WTC11 (cell line): Measurements from ENCODE around the gene COL4A2. TPM values are rescaled to one million over a fixed set of nuclear protein-coding genes. Genes with fewer than 3 reads are reported as not detected.

Experiments used
- ATAC-seq: fragments of 200-7000 bp; cut with Tn5 transposase; 2 replicates; pipeline ENCODE4 v1.10.0; 2021; ENCODE audit warnings: mild to moderate bottlenecking, moderate library complexity
- CTCF ChIA-PET: fragments of 300-600 bp; sonication (Branson Sonifier 250); formaldehyde crosslinking; loops from one replicate; lab custom pipeline; 2021; ENCODE audit warnings: antibody characterized with exemption; lab: Charles Lee
- POLR2A ChIA-PET: fragments of 350-600 bp; sonication (Branson Sonifier 250); formaldehyde crosslinking; loops from one replicate; lab custom pipeline; 2021; ENCODE audit warnings: antibody characterized with exemption; lab: Charles Lee
- DNase-seq: peaks from one replicate; pipeline ENCODE4 v3.0.0; 2021; ENCODE audit warnings: low spot score
- H3K27ac Mint-ChIP-seq: 2 replicates; pipeline ENCODE4 v1.8.0; 2021; ENCODE audit warnings: mixed read lengths
- H3K27me3 Mint-ChIP-seq: 2 replicates; pipeline ENCODE4 v1.8.0; 2021; ENCODE audit warnings: low read depth, mild to moderate bottlenecking, moderate library complexity, mixed read lengths
- H3K36me3 Mint-ChIP-seq: 2 replicates; pipeline ENCODE4 v1.8.0; 2021; ENCODE audit warnings: mixed read lengths
- H3K4me1 Mint-ChIP-seq: 2 replicates; pipeline ENCODE4 v1.8.0; 2022; ENCODE audit warnings: mixed read lengths
- H3K4me3 Mint-ChIP-seq: 2 replicates; pipeline ENCODE4 v1.8.0; 2021; ENCODE audit warnings: mild to moderate bottlenecking, moderate library complexity, mixed read lengths
- H3K9me3 Mint-ChIP-seq: 2 replicates; pipeline ENCODE4 v1.8.0; 2021; ENCODE audit warnings: mixed read lengths
- CREB1 ChIP-seq: sonication (generic); formaldehyde crosslinking; IDR thresholded peaks from 2 replicates; pipeline ENCODE4 v1.8.0; 2023; ENCODE audit warnings: mild to moderate bottlenecking, missing genetic modification reagents
- ELF4 ChIP-seq: sonication (generic); formaldehyde crosslinking; IDR thresholded peaks from 2 replicates; pipeline ENCODE4 v1.8.1; 2022; ENCODE audit warnings: low read depth, mild to moderate bottlenecking, moderate library complexity, missing genetic modification reagents
- GTF2I ChIP-seq: fragments of 250-450 bp; sonication (Bioruptor Pico); conservative IDR thresholded peaks from 2 replicates; pipeline ENCODE4 v1.4.0; 2021; ENCODE audit warnings: mild to moderate bottlenecking
- IRF2 ChIP-seq: sonication (generic); formaldehyde crosslinking; IDR thresholded peaks from 2 replicates; pipeline ENCODE4 v1.8.0; 2022; ENCODE audit warnings: low read depth, missing genetic modification reagents, borderline replicate concordance
- JUN ChIP-seq: sonication (generic); formaldehyde crosslinking; IDR thresholded peaks from 2 replicates; pipeline ENCODE4 v1.8.0; 2023; ENCODE audit warnings: mild to moderate bottlenecking, missing genetic modification reagents
- KAT7 ChIP-seq: sonication (generic); formaldehyde crosslinking; IDR thresholded peaks from 2 replicates; pipeline ENCODE4 v1.8.1; 2023; ENCODE audit warnings: missing genetic modification reagents, mild to moderate bottlenecking, borderline replicate concordance
- NFE2L1 ChIP-seq: sonication (generic); formaldehyde crosslinking; IDR thresholded peaks from 2 replicates; pipeline ENCODE4 v1.8.1; 2023; ENCODE audit warnings: missing genetic modification reagents
- RORB ChIP-seq: fragments of 250-450 bp; sonication (Bioruptor Pico); IDR thresholded peaks from 2 replicates; pipeline ENCODE4 v1.9.0; 2021; ENCODE audit warnings: mild to moderate bottlenecking
- SMAD4 ChIP-seq: sonication (generic); formaldehyde crosslinking; IDR thresholded peaks from 2 replicates; pipeline ENCODE4 v1.8.0; 2022; ENCODE audit warnings: mild to moderate bottlenecking, missing genetic modification reagents
- total RNA-seq: library from RNA; stranded (reverse); gene quantifications from 3 replicates; pipeline ENCODE4 v1.2.3, GENCODE V29; 2021
- TF ChIP-seq, protein P1 (sequence below): fragments of 250-450 bp; sonication (Bioruptor Pico); IDR thresholded peaks from 2 replicates; pipeline ENCODE4 v1.9.0; 2021; ENCODE audit warnings: mild to moderate bottlenecking
- TF ChIP-seq, protein P2 (sequence below): sonication (generic); formaldehyde crosslinking; IDR thresholded peaks from 2 replicates; pipeline ENCODE4 v1.8.1; 2023; ENCODE audit warnings: mild to moderate bottlenecking, missing genetic modification reagents, borderline replicate concordance
- TF ChIP-seq, protein P3 (sequence below): sonication (generic); formaldehyde crosslinking; IDR thresholded peaks from 2 replicates; pipeline ENCODE4 v1.8.1; 2022; ENCODE audit warnings: mild to moderate bottlenecking, moderate library complexity, missing genetic modification reagents
- TF ChIP-seq, protein P4 (sequence below): sonication (generic); formaldehyde crosslinking; IDR thresholded peaks from 2 replicates; pipeline ENCODE4 v1.8.0; 2023; ENCODE audit warnings: missing genetic modification reagents
- TF ChIP-seq, protein P5 (sequence below): sonication (generic); formaldehyde crosslinking; IDR thresholded peaks from 2 replicates; pipeline ENCODE4 v1.8.1; 2022; ENCODE audit warnings: mild to moderate bottlenecking, missing genetic modification reagents, moderate library complexity, borderline replicate concordance
- TF ChIP-seq, protein P6 (sequence below): fragments of 200-600 bp; IDR thresholded peaks from 2 replicates; pipeline ENCODE4 v1.8.0; 2022; ENCODE audit warnings: antibody characterized with exemption
- TF ChIP-seq, protein P7 (sequence below): fragments of 250-450 bp; sonication (Bioruptor Pico); IDR thresholded peaks from 2 replicates; pipeline ENCODE4 v1.9.0; 2021; ENCODE audit warnings: mild to moderate bottlenecking

Gene COL4A2
- total RNA-seq, 1 experiment from 2014 or later: 109 TPM

DNA sequence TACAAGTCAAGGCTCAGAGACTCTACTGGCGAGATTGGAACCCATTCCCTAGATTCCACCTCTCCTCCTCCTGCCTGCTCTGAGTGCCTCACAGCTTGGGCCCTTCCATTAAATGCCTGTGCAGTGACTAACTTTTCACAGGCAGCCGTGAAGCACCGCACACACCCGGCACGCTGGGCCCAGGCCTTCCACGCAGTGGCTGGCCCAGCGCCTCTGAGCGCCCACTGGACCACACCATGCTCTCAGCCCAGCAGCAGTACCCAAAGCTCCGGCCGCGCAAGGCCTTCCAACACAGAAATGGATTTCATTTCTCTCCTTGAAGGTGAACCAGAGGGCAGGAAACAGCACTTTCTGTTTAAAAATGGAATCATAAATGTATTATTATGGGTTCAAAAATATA lies 228.4 kb downstream of the COL4A2 start:
- ChIA-PET CTCF (no interaction called here), POLR2A (no interaction called here)
- no peak for TF ChIP-seq KAT7 (CRISPR knock-in tag)
- no peak overlapping the region for H3K27ac Mint-ChIP-seq
- H3K4me3 Mint-ChIP-seq: no peak overlapping the region
- ATAC-seq: no peak
- H3K36me3 Mint-ChIP-seq: no peaks in the 10 kb centered on the region
- no peaks in the 10 kb centered on the region for H3K27me3 Mint-ChIP-seq
- H3K9me3 Mint-ChIP-seq: no peaks in the 10 kb centered on the region
- peaks cover 22% of the 10 kb centered on the region for H3K4me1 Mint-ChIP-seq
- no peak for DNase-seq

DNA sequence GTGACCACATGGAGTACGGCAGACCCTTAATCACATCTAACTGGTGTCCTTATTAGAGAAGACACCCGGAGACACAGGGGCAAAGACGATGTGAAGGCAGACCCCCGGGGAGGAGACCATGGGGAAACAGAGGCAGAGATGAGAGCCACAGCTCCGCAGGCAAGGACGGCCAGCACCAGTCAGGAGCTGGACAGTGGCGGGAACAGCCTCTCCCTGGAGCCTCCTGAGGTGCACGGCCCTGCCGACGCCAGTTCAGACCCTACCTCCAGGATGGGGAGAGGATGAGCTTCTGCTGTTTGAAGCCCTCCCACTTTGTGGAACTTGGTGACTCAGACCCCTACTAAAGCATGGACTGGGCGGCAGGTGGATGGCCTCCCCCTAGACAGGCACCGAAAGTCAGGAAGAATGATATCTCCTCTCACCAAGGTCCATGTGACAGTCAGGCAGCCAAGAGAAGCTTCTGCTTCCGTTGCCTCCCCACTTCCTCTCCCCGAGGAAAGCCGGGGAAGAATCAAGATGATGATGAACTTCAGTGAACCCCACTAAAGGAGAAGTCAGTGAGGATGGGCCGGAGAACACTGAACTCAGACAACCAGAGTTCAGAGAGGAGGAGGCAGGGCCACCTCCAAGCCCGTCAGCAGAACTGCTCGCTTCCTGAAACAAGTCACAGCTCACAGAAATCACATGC lies 229.1 kb downstream of the COL4A2 start:
- TF ChIP-seq, protein P1, sequence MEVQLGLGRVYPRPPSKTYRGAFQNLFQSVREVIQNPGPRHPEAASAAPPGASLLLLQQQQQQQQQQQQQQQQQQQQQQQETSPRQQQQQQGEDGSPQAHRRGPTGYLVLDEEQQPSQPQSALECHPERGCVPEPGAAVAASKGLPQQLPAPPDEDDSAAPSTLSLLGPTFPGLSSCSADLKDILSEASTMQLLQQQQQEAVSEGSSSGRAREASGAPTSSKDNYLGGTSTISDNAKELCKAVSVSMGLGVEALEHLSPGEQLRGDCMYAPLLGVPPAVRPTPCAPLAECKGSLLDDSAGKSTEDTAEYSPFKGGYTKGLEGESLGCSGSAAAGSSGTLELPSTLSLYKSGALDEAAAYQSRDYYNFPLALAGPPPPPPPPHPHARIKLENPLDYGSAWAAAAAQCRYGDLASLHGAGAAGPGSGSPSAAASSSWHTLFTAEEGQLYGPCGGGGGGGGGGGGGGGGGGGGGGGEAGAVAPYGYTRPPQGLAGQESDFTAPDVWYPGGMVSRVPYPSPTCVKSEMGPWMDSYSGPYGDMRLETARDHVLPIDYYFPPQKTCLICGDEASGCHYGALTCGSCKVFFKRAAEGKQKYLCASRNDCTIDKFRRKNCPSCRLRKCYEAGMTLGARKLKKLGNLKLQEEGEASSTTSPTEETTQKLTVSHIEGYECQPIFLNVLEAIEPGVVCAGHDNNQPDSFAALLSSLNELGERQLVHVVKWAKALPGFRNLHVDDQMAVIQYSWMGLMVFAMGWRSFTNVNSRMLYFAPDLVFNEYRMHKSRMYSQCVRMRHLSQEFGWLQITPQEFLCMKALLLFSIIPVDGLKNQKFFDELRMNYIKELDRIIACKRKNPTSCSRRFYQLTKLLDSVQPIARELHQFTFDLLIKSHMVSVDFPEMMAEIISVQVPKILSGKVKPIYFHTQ (CRISPR knock-in tag): no peak
- TF ChIP-seq ELF4 (CRISPR knock-in tag) (no peak), NFE2L1 (CRISPR knock-in tag) (no peak), CREB1 (CRISPR knock-in tag) (no peak), RORB (no peak)
- TF ChIP-seq, protein P2, sequence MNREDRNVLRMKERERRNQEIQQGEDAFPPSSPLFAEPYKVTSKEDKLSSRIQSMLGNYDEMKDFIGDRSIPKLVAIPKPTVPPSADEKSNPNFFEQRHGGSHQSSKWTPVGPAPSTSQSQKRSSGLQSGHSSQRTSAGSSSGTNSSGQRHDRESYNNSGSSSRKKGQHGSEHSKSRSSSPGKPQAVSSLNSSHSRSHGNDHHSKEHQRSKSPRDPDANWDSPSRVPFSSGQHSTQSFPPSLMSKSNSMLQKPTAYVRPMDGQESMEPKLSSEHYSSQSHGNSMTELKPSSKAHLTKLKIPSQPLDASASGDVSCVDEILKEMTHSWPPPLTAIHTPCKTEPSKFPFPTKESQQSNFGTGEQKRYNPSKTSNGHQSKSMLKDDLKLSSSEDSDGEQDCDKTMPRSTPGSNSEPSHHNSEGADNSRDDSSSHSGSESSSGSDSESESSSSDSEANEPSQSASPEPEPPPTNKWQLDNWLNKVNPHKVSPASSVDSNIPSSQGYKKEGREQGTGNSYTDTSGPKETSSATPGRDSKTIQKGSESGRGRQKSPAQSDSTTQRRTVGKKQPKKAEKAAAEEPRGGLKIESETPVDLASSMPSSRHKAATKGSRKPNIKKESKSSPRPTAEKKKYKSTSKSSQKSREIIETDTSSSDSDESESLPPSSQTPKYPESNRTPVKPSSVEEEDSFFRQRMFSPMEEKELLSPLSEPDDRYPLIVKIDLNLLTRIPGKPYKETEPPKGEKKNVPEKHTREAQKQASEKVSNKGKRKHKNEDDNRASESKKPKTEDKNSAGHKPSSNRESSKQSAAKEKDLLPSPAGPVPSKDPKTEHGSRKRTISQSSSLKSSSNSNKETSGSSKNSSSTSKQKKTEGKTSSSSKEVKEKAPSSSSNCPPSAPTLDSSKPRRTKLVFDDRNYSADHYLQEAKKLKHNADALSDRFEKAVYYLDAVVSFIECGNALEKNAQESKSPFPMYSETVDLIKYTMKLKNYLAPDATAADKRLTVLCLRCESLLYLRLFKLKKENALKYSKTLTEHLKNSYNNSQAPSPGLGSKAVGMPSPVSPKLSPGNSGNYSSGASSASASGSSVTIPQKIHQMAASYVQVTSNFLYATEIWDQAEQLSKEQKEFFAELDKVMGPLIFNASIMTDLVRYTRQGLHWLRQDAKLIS (CRISPR knock-in tag): no peak
- TF ChIP-seq, protein P3, sequence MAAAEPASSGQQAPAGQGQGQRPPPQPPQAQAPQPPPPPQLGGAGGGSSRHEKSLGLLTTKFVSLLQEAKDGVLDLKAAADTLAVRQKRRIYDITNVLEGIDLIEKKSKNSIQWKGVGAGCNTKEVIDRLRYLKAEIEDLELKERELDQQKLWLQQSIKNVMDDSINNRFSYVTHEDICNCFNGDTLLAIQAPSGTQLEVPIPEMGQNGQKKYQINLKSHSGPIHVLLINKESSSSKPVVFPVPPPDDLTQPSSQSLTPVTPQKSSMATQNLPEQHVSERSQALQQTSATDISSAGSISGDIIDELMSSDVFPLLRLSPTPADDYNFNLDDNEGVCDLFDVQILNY (CRISPR knock-in tag): no peak
- TF ChIP-seq, protein P4, sequence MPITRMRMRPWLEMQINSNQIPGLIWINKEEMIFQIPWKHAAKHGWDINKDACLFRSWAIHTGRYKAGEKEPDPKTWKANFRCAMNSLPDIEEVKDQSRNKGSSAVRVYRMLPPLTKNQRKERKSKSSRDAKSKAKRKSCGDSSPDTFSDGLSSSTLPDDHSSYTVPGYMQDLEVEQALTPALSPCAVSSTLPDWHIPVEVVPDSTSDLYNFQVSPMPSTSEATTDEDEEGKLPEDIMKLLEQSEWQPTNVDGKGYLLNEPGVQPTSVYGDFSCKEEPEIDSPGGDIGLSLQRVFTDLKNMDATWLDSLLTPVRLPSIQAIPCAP (CRISPR knock-in tag): no peak
- Mint-ChIP-seq H3K9me3 (no peaks in the 10 kb centered on the region), H3K36me3 (no peaks in the 10 kb centered on the region), H3K4me1 (peaks cover 17% of the 10 kb centered on the region), H3K4me3 (no peak overlapping the region), H3K27me3 (no peaks in the 10 kb centered on the region), H3K27ac (0 out of 2 replicates have a peak overlapping the region, but pooled peaks have one; percentile 27)
- POLR2A ChIA-PET: interaction anchor here (1.7 kb wide), 1 partner anchor 25 kb away, joined by 4 read pairs; the partner anchor contains the start of gene RAB20
- no peak for ATAC-seq
- DNase-seq: no peak
- CTCF ChIA-PET: interaction anchor here (0.6 to 1.0 kb wide), 4 partner anchors 11 to 157 kb away, joined by 3 to 4 read pairs (median 4); no protein-coding TSS in a partner anchor

DNA sequence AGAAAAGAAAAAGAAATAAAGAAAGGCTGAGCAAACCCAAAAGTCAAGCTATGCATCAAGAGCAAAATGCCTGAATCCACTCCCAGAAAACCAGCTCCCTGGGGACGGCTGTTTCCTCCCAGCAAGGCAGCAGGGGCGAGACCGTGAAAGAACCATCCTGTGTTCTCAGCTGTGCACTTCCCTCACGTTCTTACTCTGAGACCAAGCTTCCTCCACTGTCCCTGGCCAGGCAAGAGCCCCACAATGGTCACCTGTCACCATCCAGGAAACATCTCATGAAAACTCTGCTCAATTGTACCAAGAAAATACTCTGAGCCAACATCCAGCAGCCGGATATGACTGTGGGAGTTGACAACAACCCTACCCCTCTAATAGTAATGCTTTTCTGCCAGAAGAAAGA lies 231.5 kb downstream of the COL4A2 start:
- ATAC-seq: 0 out of 2 replicates have a peak, but pooled peaks have one; percentile 40
- CTCF ChIA-PET: interaction anchor here (0.7 to 1.8 kb wide), 4 partner anchors 10 to 280 kb away, joined by 3 to 5 read pairs (median 4); no protein-coding TSS in a partner anchor
- Mint-ChIP-seq H3K4me3 (no peak overlapping the region), H3K9me3 (no peaks in the 10 kb centered on the region), H3K36me3 (no peaks in the 10 kb centered on the region; the same call in none of the 2 replicates), H3K27me3 (no peaks in the 10 kb centered on the region), H3K4me1 (peaks cover 11% of the 10 kb centered on the region), H3K27ac (peak overlapping the region; percentile 68; the same call in 1 of the 2 replicates)
- POLR2A ChIA-PET: interaction anchor here (0.6 to 0.7 kb wide), 2 partner anchors 376 to 385 kb away, joined by 5 to 6 read pairs; no protein-coding TSS in a partner anchor
- no peak for DNase-seq
- no peak for TF ChIP-seq GTF2I (CRISPR knock-in tag)
- no peak for TF ChIP-seq IRF2
- no peak for TF ChIP-seq JUN (CRISPR knock-in tag)
- TF ChIP-seq, protein P5, sequence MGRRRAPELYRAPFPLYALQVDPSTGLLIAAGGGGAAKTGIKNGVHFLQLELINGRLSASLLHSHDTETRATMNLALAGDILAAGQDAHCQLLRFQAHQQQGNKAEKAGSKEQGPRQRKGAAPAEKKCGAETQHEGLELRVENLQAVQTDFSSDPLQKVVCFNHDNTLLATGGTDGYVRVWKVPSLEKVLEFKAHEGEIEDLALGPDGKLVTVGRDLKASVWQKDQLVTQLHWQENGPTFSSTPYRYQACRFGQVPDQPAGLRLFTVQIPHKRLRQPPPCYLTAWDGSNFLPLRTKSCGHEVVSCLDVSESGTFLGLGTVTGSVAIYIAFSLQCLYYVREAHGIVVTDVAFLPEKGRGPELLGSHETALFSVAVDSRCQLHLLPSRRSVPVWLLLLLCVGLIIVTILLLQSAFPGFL (CRISPR knock-in tag): no peak
- no peak for TF ChIP-seq SMAD4 (CRISPR knock-in tag)
- TF ChIP-seq, protein P6, sequence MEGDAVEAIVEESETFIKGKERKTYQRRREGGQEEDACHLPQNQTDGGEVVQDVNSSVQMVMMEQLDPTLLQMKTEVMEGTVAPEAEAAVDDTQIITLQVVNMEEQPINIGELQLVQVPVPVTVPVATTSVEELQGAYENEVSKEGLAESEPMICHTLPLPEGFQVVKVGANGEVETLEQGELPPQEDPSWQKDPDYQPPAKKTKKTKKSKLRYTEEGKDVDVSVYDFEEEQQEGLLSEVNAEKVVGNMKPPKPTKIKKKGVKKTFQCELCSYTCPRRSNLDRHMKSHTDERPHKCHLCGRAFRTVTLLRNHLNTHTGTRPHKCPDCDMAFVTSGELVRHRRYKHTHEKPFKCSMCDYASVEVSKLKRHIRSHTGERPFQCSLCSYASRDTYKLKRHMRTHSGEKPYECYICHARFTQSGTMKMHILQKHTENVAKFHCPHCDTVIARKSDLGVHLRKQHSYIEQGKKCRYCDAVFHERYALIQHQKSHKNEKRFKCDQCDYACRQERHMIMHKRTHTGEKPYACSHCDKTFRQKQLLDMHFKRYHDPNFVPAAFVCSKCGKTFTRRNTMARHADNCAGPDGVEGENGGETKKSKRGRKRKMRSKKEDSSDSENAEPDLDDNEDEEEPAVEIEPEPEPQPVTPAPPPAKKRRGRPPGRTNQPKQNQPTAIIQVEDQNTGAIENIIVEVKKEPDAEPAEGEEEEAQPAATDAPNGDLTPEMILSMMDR: no peak
- TF ChIP-seq, protein P7, sequence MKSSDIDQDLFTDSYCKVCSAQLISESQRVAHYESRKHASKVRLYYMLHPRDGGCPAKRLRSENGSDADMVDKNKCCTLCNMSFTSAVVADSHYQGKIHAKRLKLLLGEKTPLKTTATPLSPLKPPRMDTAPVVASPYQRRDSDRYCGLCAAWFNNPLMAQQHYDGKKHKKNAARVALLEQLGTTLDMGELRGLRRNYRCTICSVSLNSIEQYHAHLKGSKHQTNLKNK (CRISPR knock-in tag): no peak
